Left ventricle myocardium inferior (tissue), 1 donor: ENCODE data around the gene UGT1A4. TPM values are rescaled to one million over a fixed set of nuclear protein-coding genes. Genes with fewer than 3 reads are reported as not detected.

Source experiments
- DNase-seq: peaks from one replicate; pipeline ENCODE4 v3.0.0-alpha.2; 2020
- H3K27ac ChIP-seq: fragments of 200-600 bp; replicated peaks from 2 replicates; pipeline ENCODE4 v1.8.0; 2021
- H3K27me3 ChIP-seq: fragments of 200-600 bp; 2 replicates; pipeline ENCODE4 v1.8.0; 2021; ENCODE audit warnings: low read depth
- H3K36me3 ChIP-seq: fragments of 200-600 bp; 2 replicates; pipeline ENCODE4 v1.8.0; 2021
- H3K4me1 ChIP-seq: fragments of 200-600 bp; 2 replicates; pipeline ENCODE4 v1.8.0; 2021
- H3K4me3 ChIP-seq: fragments of 200-600 bp; 2 replicates; pipeline ENCODE4 v1.8.0; 2021; ENCODE audit warnings: mild to moderate bottlenecking, moderate library complexity
- H3K9me3 ChIP-seq: fragments of 200-600 bp; replicated peaks from 2 replicates; pipeline ENCODE4 v1.8.0; 2021
- intact Hi-C: fragments of 100-400 bp; cut with micrococcal nuclease; formaldehyde crosslinking; loops from one replicate; pipeline ENCODE4 v1.11.0; 2022
- total RNA-seq: library from RNA; stranded (reverse); fragmentation: NEBNext Ultra II Directional; extraction: Animal tissue kit (Norgen Biotek cat#: 25700); gene quantifications from one replicate; pipeline ENCODE4 v1.2.1, GENCODE V29; 2021
- TF ChIP-seq, protein P1 (sequence below): fragments of 200-600 bp; IDR thresholded peaks from 2 replicates; pipeline ENCODE4 v1.8.0; 2021; ENCODE audit warnings: antibody characterized with exemption, mild to moderate bottlenecking, borderline replicate concordance
- donor health status: DM: no; HTN: yes; CAD: no; lungs with severe emphysema.

The UGT1A4 gene
- total RNA-seq, 1 donor from 2014 or later = not detected

DNA sequence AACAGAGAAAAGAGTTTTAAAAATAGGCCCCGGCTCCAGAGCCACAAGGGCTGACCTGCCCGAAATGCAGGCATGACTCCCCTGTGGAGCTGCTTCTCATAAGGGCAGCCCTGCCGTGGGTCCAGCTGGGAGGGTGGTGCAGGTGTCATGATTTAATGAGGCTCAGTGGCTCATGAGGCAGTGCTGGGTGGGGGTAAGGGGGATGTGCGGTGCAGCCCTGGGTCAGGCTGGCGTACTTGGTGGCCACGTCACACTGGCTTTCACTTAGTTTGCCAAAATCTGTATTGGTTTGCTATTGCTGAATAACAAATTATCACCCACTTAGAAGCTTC lies 102.2 kb downstream of the UGT1A4 start:
- intact Hi-C loops = no loop called here
- H3K27me3 ChIP-seq = peaks cover 30% of the 10 kb centered on the region

DNA sequence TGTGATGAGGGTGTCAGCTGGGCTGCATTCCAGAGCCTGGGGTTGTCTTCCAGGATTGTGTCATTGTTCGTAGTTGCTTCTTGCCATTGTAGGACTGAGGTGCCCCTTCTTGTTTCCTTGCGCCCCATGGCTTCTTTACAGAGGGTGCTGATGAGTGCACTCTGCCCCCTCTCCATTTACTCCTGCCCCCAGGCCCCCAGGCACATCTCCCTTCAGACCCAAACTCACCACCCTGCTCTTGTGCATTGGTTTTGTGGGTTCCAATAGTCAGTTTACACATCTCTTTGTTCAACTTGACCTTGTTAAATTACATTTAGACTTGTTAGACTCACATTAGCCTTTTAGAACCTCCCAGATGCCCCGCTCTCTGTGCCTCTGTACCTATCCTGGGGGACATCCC lies 102.7 kb downstream of the UGT1A4 start:
- intact Hi-C loops = no loop called here
- TF ChIP-seq, protein P1, sequence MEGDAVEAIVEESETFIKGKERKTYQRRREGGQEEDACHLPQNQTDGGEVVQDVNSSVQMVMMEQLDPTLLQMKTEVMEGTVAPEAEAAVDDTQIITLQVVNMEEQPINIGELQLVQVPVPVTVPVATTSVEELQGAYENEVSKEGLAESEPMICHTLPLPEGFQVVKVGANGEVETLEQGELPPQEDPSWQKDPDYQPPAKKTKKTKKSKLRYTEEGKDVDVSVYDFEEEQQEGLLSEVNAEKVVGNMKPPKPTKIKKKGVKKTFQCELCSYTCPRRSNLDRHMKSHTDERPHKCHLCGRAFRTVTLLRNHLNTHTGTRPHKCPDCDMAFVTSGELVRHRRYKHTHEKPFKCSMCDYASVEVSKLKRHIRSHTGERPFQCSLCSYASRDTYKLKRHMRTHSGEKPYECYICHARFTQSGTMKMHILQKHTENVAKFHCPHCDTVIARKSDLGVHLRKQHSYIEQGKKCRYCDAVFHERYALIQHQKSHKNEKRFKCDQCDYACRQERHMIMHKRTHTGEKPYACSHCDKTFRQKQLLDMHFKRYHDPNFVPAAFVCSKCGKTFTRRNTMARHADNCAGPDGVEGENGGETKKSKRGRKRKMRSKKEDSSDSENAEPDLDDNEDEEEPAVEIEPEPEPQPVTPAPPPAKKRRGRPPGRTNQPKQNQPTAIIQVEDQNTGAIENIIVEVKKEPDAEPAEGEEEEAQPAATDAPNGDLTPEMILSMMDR = no peak
- H3K27me3 ChIP-seq = peaks cover 30% of the 10 kb centered on the region
- no peak overlapping the region for H3K27ac ChIP-seq
- no peaks in the 10 kb centered on the region for H3K36me3 ChIP-seq
- DNase-seq = no peak
- H3K9me3 ChIP-seq = peaks cover 5% of the 10 kb centered on the region
- H3K4me3 ChIP-seq = no peak overlapping the region
- H3K4me1 ChIP-seq = no peaks in the 10 kb centered on the region

More for the DNA sequence above, 102.2 kb downstream of the UGT1A4 start:
- no peak for DNase-seq
- TF ChIP-seq, protein P1 = no peak
- peaks cover 8% of the 10 kb centered on the region for H3K9me3 ChIP-seq
- H3K36me3 ChIP-seq = no peaks in the 10 kb centered on the region
- no peak overlapping the region for H3K4me3 ChIP-seq
- no peak overlapping the region for H3K27ac ChIP-seq
- H3K4me1 ChIP-seq = no peaks in the 10 kb centered on the region

DNA sequence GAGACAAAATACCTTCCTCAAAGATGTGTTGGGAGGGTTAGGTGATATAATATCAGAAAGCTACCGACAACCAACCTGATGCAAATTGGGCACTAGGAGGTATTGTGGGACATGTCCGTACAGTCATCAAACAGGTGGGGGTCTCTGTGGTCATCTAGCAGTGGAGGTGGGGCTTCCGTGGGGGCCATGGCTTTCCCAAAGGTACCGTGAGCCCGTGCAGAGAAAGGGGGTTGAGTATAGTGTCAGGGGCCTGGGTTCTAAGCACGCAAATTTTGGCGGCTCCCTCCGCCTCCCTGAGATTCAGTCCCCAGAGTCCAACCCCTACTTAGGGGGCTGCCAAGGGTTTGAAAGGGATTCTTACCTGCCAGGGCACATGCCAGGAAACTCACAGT lies 103.2 kb downstream of the UGT1A4 start:
- H3K27me3 ChIP-seq = peaks cover 30% of the 10 kb centered on the region
- no peaks in the 10 kb centered on the region for H3K4me1 ChIP-seq
- no peak for DNase-seq
- H3K9me3 ChIP-seq = peaks cover 7% of the 10 kb centered on the region
- TF ChIP-seq, protein P1 = no peak
- no peaks in the 10 kb centered on the region for H3K36me3 ChIP-seq
- no peak overlapping the region for H3K27ac ChIP-seq
- H3K4me3 ChIP-seq = no peak overlapping the region
- intact Hi-C loops = no loop called here

DNA sequence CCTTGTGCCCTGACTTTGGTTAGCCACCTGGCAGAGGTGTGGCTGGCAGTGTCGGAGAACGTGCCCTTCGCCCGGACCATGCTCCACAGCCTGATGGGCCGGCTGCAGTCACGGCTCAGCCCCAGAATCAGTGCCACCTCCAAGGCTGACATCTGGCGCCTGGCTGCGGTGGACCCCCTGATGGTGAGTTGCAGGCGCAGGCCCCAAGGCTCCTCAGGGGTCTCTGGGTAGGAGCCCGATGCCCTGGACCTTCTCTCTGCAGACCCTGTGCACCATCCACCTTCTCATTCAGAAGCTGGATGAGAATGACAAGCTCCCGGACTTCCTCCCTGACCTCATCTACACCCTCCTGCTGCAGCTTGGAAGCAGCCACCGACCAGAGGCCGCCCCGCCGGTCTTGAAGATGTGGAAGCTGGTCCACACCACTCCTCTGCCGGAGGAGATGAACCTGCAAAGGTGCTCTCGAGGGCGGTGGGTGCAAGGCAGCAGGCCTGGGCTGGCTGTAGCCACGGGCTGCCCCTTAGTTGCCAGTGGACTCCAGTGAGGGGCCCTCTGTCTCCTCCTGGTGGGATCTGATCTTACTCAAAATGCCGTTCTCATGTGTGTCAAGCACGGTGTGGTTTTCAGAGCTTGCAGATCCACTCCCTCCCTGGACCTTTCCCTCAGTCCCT lies 103.7 kb downstream of the UGT1A4 start:
- DNase-seq = no peak
- Histone ChIP-seq H3K36me3 (no peaks in the 10 kb centered on the region), H3K9me3 (peaks cover 8% of the 10 kb centered on the region)

More for the DNA sequence above, 103.7 kb downstream of the UGT1A4 start:
- Histone ChIP-seq H3K27ac (no peak overlapping the region), H3K27me3 (peaks cover 30% of the 10 kb centered on the region), H3K4me1 (no peaks in the 10 kb centered on the region), H3K4me3 (no peak overlapping the region)
- intact Hi-C loops = no loop called here
- TF ChIP-seq, protein P1 = no peak

Other genes with a start within 250 kb of the UGT1A4 start
- gene USP40, start 152.0 kb upstream of the UGT1A4 start, total RNA-seq = 20.0 TPM
- not detected for gene UGT1A8, start 101.1 kb upstream of the UGT1A4 start, total RNA-seq
- gene UGT1A10, start 82.3 kb upstream of the UGT1A4 start, total RNA-seq = not detected
- gene UGT1A9, start 46.8 kb upstream of the UGT1A4 start, total RNA-seq = not detected
- gene UGT1A7, start 36.8 kb upstream of the UGT1A4 start, total RNA-seq = not detected
- not detected for gene UGT1A6, start 25.8 kb upstream of the UGT1A4 start, total RNA-seq
- not detected for gene UGT1A5, start 5.8 kb upstream of the UGT1A4 start, total RNA-seq
- not detected for gene UGT1A3, start 10.3 kb downstream of the UGT1A4 start, total RNA-seq
- gene UGT1A1, start 41.5 kb downstream of the UGT1A4 start, total RNA-seq = not detected
- not detected for gene MROH2A, start 59.6 kb downstream of the UGT1A4 start, total RNA-seq
- 0.36 TPM for gene HJURP, start 135.8 kb downstream of the UGT1A4 start, total RNA-seq
- gene TRPM8, start 198.6 kb downstream of the UGT1A4 start, total RNA-seq = not detected